ENCODE data around the gene ESR2. TPM values are rescaled to one million over a fixed set of nuclear protein-coding genes. Genes with fewer than 3 reads are reported as not detected.

ESR2 gene
- total and polyA plus RNA-seq, 2 donors (not counting 3 experiments of a cell fraction or from before 2014, with no cell fraction given): 0.10 to 0.58 TPM

- H3K79me2 ChIP-seq (ENCODE audit: control insufficient read depth, insufficient read depth, low read length): no peaks in the 10 kb centered on the region
- TF ChIP-seq JUN (IDR thresholded peaks at IDR 0.05; ENCODE audit: borderline replicate concordance, insufficient read depth, insufficient read length, low read depth): no peak
- TF ChIP-seq POLR2A (IDR thresholded peaks at IDR 0.05; ENCODE audit: low read depth, low read length): no peak
- no peak for TF ChIP-seq EZH2 (IDR thresholded peaks at IDR 0.05; ENCODE audit: borderline replicate concordance, low read depth, low read length, severe bottlenecking)
- TF ChIP-seq FOS (IDR thresholded peaks at IDR 0.05; ENCODE audit: borderline replicate concordance, insufficient read depth, low read length): no peak
- no peak for TF ChIP-seq MAX (IDR thresholded peaks at IDR 0.05; ENCODE audit: insufficient read depth, insufficient read length)
- H3K4me2 ChIP-seq (ENCODE audit: insufficient read depth, low read length): no peak overlapping the region
- H3K9me3 ChIP-seq (replicated peaks; ENCODE audit: control insufficient read depth, insufficient read depth, low read length): no peaks in the 10 kb centered on the region
- intact Hi-C loops (cut with micrococcal nuclease) (no loop called here), dilution Hi-C loops (cut with MboI; ENCODE audit: extremely low pct_ligation_motif_present, low sequenced_read_pairs) (no loop called here)
- no peak overlapping the region for H2AFZ ChIP-seq (ENCODE audit: low read depth, low read length)
- H4K20me1 ChIP-seq (replicated peaks; ENCODE audit: control insufficient read depth, extremely low read depth, insufficient read depth, low read length): no peaks in the 10 kb centered on the region
- H3K27me3 ChIP-seq (ENCODE audit: control insufficient read depth in 2 of 2, insufficient read depth in 2 of 2, low read length in 2 of 2): no peaks in the 10 kb centered on the region
- H3K4me3 ChIP-seq (replicated peaks in 1 of 3; ENCODE audit: insufficient read depth in 1 of 3, low read depth in 1 of 3, low read length in 3 of 3): no peak overlapping the region
- H3K9me1 ChIP-seq (replicated peaks; ENCODE audit: control insufficient read depth, extremely low read depth, insufficient read depth, low read length): no peaks in the 10 kb centered on the region
- H3K36me3 ChIP-seq (ENCODE audit: control insufficient read depth in 2 of 2, extremely low read depth in 1 of 2, insufficient read depth in 2 of 2, low read length in 2 of 2): peaks cover 0 to 17% of the 10 kb centered on the region in 2 experiments
- POLR2A ChIA-PET: no interaction called here
- H3K9ac ChIP-seq (replicated peaks; ENCODE audit: extremely low read depth, insufficient read depth, low read length): no peak overlapping the region
- no TSS peak for BruUV-seq (replicated peaks)
- H3K27ac ChIP-seq (ENCODE audit: insufficient read depth, low read depth, low read length): no peak overlapping the region
- DNase-seq (ENCODE audit: low read depth, low spot score): no peak
- H3K4me1 ChIP-seq (ENCODE audit: control insufficient read depth, extremely low read depth, insufficient read depth, low read length): no peaks in the 10 kb centered on the region
- FAIRE-seq: no peak
- CTCF ChIA-PET: interaction anchor here (0.6 to 1.5 kb wide), 2 partner anchors 9 to 29 kb away, joined by 3 to 4 read pairs; no protein-coding TSS in a partner anchor
Measured at GRCh38 chr14:64221391-64222003, 72.7 kb downstream of the ESR2 start.

- dilution Hi-C loops (cut with MboI; ENCODE audit: extremely low pct_ligation_motif_present, low sequenced_read_pairs) (no loop called here), intact Hi-C loops (cut with micrococcal nuclease) (no loop called here)
- BruUV-seq (replicated peaks): no TSS peak
- no peak overlapping the region for H2AFZ ChIP-seq (ENCODE audit: low read depth, low read length)
- CTCF ChIA-PET: interaction anchor here (0.8 to 1.2 kb wide), 3 partner anchors 8 to 83 kb away, joined by 3 to 4 read pairs (median 3); no protein-coding TSS in a partner anchor
- no peaks in the 10 kb centered on the region for H4K20me1 ChIP-seq (replicated peaks; ENCODE audit: control insufficient read depth, extremely low read depth, insufficient read depth, low read length)
- no peaks in the 10 kb centered on the region for H3K79me2 ChIP-seq (ENCODE audit: control insufficient read depth, insufficient read depth, low read length)
- H3K9me1 ChIP-seq (replicated peaks; ENCODE audit: control insufficient read depth, extremely low read depth, insufficient read depth, low read length): no peaks in the 10 kb centered on the region
- H3K27me3 ChIP-seq (ENCODE audit: control insufficient read depth in 2 of 2, insufficient read depth in 2 of 2, low read length in 2 of 2): no peaks in the 10 kb centered on the region
- peaks cover 0 to 19% of the 10 kb centered on the region in 2 experiments for H3K36me3 ChIP-seq (ENCODE audit: control insufficient read depth in 2 of 2, extremely low read depth in 1 of 2, insufficient read depth in 2 of 2, low read length in 2 of 2)
- TF ChIP-seq POLR2A (IDR thresholded peaks at IDR 0.05; ENCODE audit: low read depth, low read length) (no peak), FOS (IDR thresholded peaks at IDR 0.05; ENCODE audit: borderline replicate concordance, insufficient read depth, low read length) (no peak), MAX (IDR thresholded peaks at IDR 0.05; ENCODE audit: insufficient read depth, insufficient read length) (no peak), CTCF (IDR thresholded peaks at IDR 0.05; ENCODE audit: extremely low read depth in 1 of 2, insufficient read depth in 1 of 2, low read depth in 1 of 2, low read length in 2 of 2) (no peak), GATA2 (IDR thresholded peaks at IDR 0.05; ENCODE audit: insufficient read depth, insufficient read length, low read depth, low read length) (no peak), JUN (IDR thresholded peaks at IDR 0.05; ENCODE audit: borderline replicate concordance, insufficient read depth, insufficient read length, low read depth) (no peak), MYC (IDR thresholded peaks at IDR 0.05; ENCODE audit: low read depth, low read length) (no peak), POLR2AphosphoS5 (IDR thresholded peaks at IDR 0.05; ENCODE audit: insufficient read depth, low read depth, low read length) (no peak), EZH2 (IDR thresholded peaks at IDR 0.05; ENCODE audit: borderline replicate concordance, low read depth, low read length, severe bottlenecking) (no peak)
- FAIRE-seq (no peak), DNase-seq (ENCODE audit: low read depth, low spot score) (no peak)
- H3K27ac ChIP-seq (ENCODE audit: insufficient read depth, low read depth, low read length): no peak overlapping the region
- H3K4me1 ChIP-seq (ENCODE audit: control insufficient read depth, extremely low read depth, insufficient read depth, low read length): no peaks in the 10 kb centered on the region
- no peak overlapping the region for H3K4me2 ChIP-seq (ENCODE audit: insufficient read depth, low read length)
- POLR2A ChIA-PET: no interaction called here
- no peak overlapping the region for H3K4me3 ChIP-seq (replicated peaks in 1 of 3; ENCODE audit: insufficient read depth in 1 of 3, low read depth in 1 of 3, low read length in 3 of 3)
- H3K9ac ChIP-seq (replicated peaks; ENCODE audit: extremely low read depth, insufficient read depth, low read length): no peak overlapping the region
- H3K9me3 ChIP-seq (replicated peaks; ENCODE audit: control insufficient read depth, insufficient read depth, low read length): no peaks in the 10 kb centered on the region
Measured at GRCh38 chr14:64220466-64220865, 73.7 kb downstream of the ESR2 start.
